Trophoblast cell (in vitro differentiated cells and primary cell): ENCODE measurements around the gene MAP7D3.

ENCODE experiments used
- DNase-seq, 2 donors: peaks; one replicate each; pipeline ENCODE4 v3.0.0-alpha.2; 2016
- H2AFZ ChIP-seq: 2 replicates; pipeline ENCODE4 v1.6.1; 2013; ENCODE audit warnings: low read length, moderate library complexity, mild to moderate bottlenecking; ENCODE audit not compliant: insufficient read depth, poor library complexity
- H2AK5ac ChIP-seq: 2 replicates; pipeline ENCODE4 v1.6.1; 2013; ENCODE audit warnings: mild to moderate bottlenecking, low read length
- H2BK120ac ChIP-seq: 2 replicates; pipeline ENCODE4 v1.6.1; 2013; ENCODE audit warnings: low read length, mild to moderate bottlenecking, moderate library complexity; ENCODE audit not compliant: insufficient read depth, poor library complexity
- H2BK12ac ChIP-seq: 2 replicates; pipeline ENCODE4 v1.6.1; 2013; ENCODE audit warnings: mild to moderate bottlenecking, low read length, moderate library complexity
- H2BK5ac ChIP-seq: 2 replicates; pipeline ENCODE4 v1.6.1; 2013; ENCODE audit warnings: low read length, low read depth, moderate library complexity, mild to moderate bottlenecking; ENCODE audit not compliant: poor library complexity
- H3K14ac ChIP-seq: 2 replicates; pipeline ENCODE4 v1.6.1; 2013; ENCODE audit warnings: mild to moderate bottlenecking, low read length
- H3K18ac ChIP-seq: 2 replicates; pipeline ENCODE4 v1.6.1; 2013; ENCODE audit warnings: mild to moderate bottlenecking, low read length
- H3K23ac ChIP-seq: 2 replicates; pipeline ENCODE4 v1.6.1; 2013; ENCODE audit warnings: low read length
- H3K27ac ChIP-seq: 2 replicates; pipeline ENCODE4 v1.5.1; 2013; ENCODE audit warnings: low read depth, mild to moderate bottlenecking, inconsistent platforms, low read length, moderate library complexity
- H3K27me3 ChIP-seq: 2 replicates; pipeline ENCODE4 v1.6.1; 2013; ENCODE audit warnings: inconsistent platforms, mild to moderate bottlenecking, low read length, moderate library complexity; ENCODE audit not compliant: insufficient read depth
- H3K36me3 ChIP-seq, 2 experiments: 1 replicate in 1 of 2; 2 replicates in 1 of 2; pipeline ENCODE4 v1.6.1; 2013; ENCODE audit warnings: low read length in 2 of 2, mild to moderate bottlenecking in 2 of 2, moderate library complexity in 1 of 2; ENCODE audit not compliant: insufficient read depth in 2 of 2, control insufficient read depth in 1 of 2
- H3K4ac ChIP-seq: 2 replicates; pipeline ENCODE4 v1.6.1; 2013; ENCODE audit warnings: low read depth, mild to moderate bottlenecking, low read length, moderate library complexity
- H3K4me1 ChIP-seq, 2 experiments: 1 replicate in 1 of 2; 2 replicates in 1 of 2; pipeline ENCODE4 v1.6.1; 2013; ENCODE audit warnings: low read length in 2 of 2, mild to moderate bottlenecking in 2 of 2, moderate library complexity in 1 of 2; ENCODE audit not compliant: insufficient read depth in 2 of 2, control insufficient read depth in 1 of 2
- H3K4me2 ChIP-seq: 2 replicates; pipeline ENCODE4 v1.6.1; 2013; ENCODE audit warnings: inconsistent platforms, mild to moderate bottlenecking, low read length, moderate library complexity
- H3K4me3 ChIP-seq: 2 replicates; pipeline ENCODE4 v1.5.1; 2013; ENCODE audit warnings: mild to moderate bottlenecking, low read depth, low read length, inconsistent platforms
- H3K79me1 ChIP-seq: one replicate; pipeline ENCODE4 v1.6.1; 2013; ENCODE audit warnings: low read length
- H3K79me2 ChIP-seq: 2 replicates; pipeline ENCODE4 v1.6.1; 2013; ENCODE audit warnings: low read length, mild to moderate bottlenecking; ENCODE audit not compliant: control insufficient read depth, insufficient read depth, poor library complexity
- H3K9ac ChIP-seq: 2 replicates; pipeline ENCODE4 v1.6.1; 2013; ENCODE audit warnings: mild to moderate bottlenecking, low read length
- H3K9me3 ChIP-seq: 2 replicates; pipeline ENCODE4 v1.6.1; 2013; ENCODE audit warnings: low read depth, mild to moderate bottlenecking, control low read depth, inconsistent platforms, low read length; ENCODE audit not compliant: insufficient read depth
- H4K12ac ChIP-seq: 2 replicates; pipeline ENCODE4 v1.6.1; 2013; ENCODE audit warnings: low read depth, mild to moderate bottlenecking, low read length, moderate library complexity
- H4K8ac ChIP-seq: 2 replicates; pipeline ENCODE4 v1.6.1; 2013; ENCODE audit warnings: low read depth, mild to moderate bottlenecking, low read length, moderate library complexity
- H4K91ac ChIP-seq: one replicate; pipeline ENCODE4 v1.6.1; 2013; ENCODE audit warnings: low read depth, mild to moderate bottlenecking, low read length, moderate library complexity
- WGBS: extraction: QIAGEN DNeasy Blood & Tissue Kit; methylation state at CpG from one replicate; pipeline ENCODE4 v1.1.7; 2013; ENCODE audit warnings: missing lambda C conversion rate; ENCODE audit not compliant: insufficient read length, insufficient coverage; ENCODE audit errors: extremely low coverage; 5-methylcytosine and 5-hydroxymethylcytosine counted together

The MAP7D3 gene

GRCh38 chrX:136260776-136261175, 9.6 kb upstream of the MAP7D3 start:
- no peak overlapping the region for H2AFZ ChIP-seq
- no peaks in the 10 kb centered on the region for H3K79me2 ChIP-seq
- no peaks in the 10 kb centered on the region for H3K9me3 ChIP-seq
- H3K27me3 ChIP-seq = no peaks in the 10 kb centered on the region
- H3K23ac ChIP-seq = no peak overlapping the region
- H3K4me3 ChIP-seq = no peak overlapping the region
- no peaks in the 10 kb centered on the region for H3K36me3 ChIP-seq
- no peak overlapping the region for H3K18ac ChIP-seq
- no peak overlapping the region for H3K27ac ChIP-seq
- H3K9ac ChIP-seq = no peak overlapping the region
- DNase-seq = peak in 1 of 2 donors; percentile 46
- no peaks in the 10 kb centered on the region for H3K4me1 ChIP-seq
- H2BK5ac ChIP-seq = no peak overlapping the region
- no peak overlapping the region for H3K14ac ChIP-seq
- no peak overlapping the region for H2BK12ac ChIP-seq
- H3K79me1 ChIP-seq = no peaks in the 10 kb centered on the region
- no peak overlapping the region for H2AK5ac ChIP-seq
- H3K4me2 ChIP-seq = no peak overlapping the region
- no peak overlapping the region for H2BK120ac ChIP-seq
- H4K8ac ChIP-seq = no peak overlapping the region
- H3K4ac ChIP-seq = no peak overlapping the region
- no peak overlapping the region for H4K12ac ChIP-seq
- no peak overlapping the region for H4K91ac ChIP-seq

GRCh38 chrX:136259543-136259942, 8.3 kb upstream of the MAP7D3 start:
- H3K36me3 ChIP-seq = no peaks in the 10 kb centered on the region
- no peak overlapping the region for H4K12ac ChIP-seq
- H2BK120ac ChIP-seq = no peak overlapping the region
- no peak overlapping the region for H3K27ac ChIP-seq
- no peaks in the 10 kb centered on the region for H3K79me1 ChIP-seq
- no peak overlapping the region for H3K4ac ChIP-seq
- no peak overlapping the region for H4K8ac ChIP-seq
- H2BK5ac ChIP-seq = no peak overlapping the region
- no peak overlapping the region for H2AFZ ChIP-seq
- H3K9me3 ChIP-seq = no peaks in the 10 kb centered on the region
- no peaks in the 10 kb centered on the region for H3K27me3 ChIP-seq
- H3K23ac ChIP-seq = no peak overlapping the region
- no peak overlapping the region for H3K4me2 ChIP-seq
- H3K4me3 ChIP-seq = no peak overlapping the region
- no peak overlapping the region for H3K14ac ChIP-seq
- H2BK12ac ChIP-seq = no peak overlapping the region
- no peaks in the 10 kb centered on the region for H3K79me2 ChIP-seq
- H3K9ac ChIP-seq = no peak overlapping the region
- H2AK5ac ChIP-seq = no peak overlapping the region
- DNase-seq = no peak
- H3K18ac ChIP-seq = no peak overlapping the region
- H4K91ac ChIP-seq = no peak overlapping the region
- WGBS = no CpG with 5 or more reads among the region's 4 CpGs
- no peaks in the 10 kb centered on the region for H3K4me1 ChIP-seq

GRCh38 chrX:136258951-136259350, 7.8 kb upstream of the MAP7D3 start:
- no peaks in the 10 kb centered on the region for H3K79me2 ChIP-seq
- no peak overlapping the region for H3K4me2 ChIP-seq
- no peak overlapping the region for H2AK5ac ChIP-seq
- no peaks in the 10 kb centered on the region for H3K36me3 ChIP-seq
- WGBS = no CpG with 5 or more reads among the region's 1 CpG
- no peak overlapping the region for H3K27ac ChIP-seq
- H2BK12ac ChIP-seq = no peak overlapping the region
- no peak overlapping the region for H2BK120ac ChIP-seq
- no peak overlapping the region for H3K14ac ChIP-seq
- H3K4me1 ChIP-seq = no peaks in the 10 kb centered on the region
- no peak overlapping the region for H2BK5ac ChIP-seq
- no peak overlapping the region for H4K91ac ChIP-seq
- H2AFZ ChIP-seq = no peak overlapping the region
- H3K23ac ChIP-seq = no peak overlapping the region
- no peak overlapping the region for H4K8ac ChIP-seq
- H3K4me3 ChIP-seq = no peak overlapping the region
- H3K18ac ChIP-seq = no peak overlapping the region
- H3K27me3 ChIP-seq = no peaks in the 10 kb centered on the region
- DNase-seq = no peak
- H3K79me1 ChIP-seq = no peaks in the 10 kb centered on the region
- no peaks in the 10 kb centered on the region for H3K9me3 ChIP-seq
- no peak overlapping the region for H4K12ac ChIP-seq
- no peak overlapping the region for H3K4ac ChIP-seq
- no peak overlapping the region for H3K9ac ChIP-seq

- H2BK12ac ChIP-seq = no peak overlapping the region
- WGBS = no CpG with 5 or more reads among the region's 7 CpGs
- no peaks in the 10 kb centered on the region for H3K27me3 ChIP-seq
- no peaks in the 10 kb centered on the region for H3K79me2 ChIP-seq
- H3K14ac ChIP-seq = no peak overlapping the region
- no peaks in the 10 kb centered on the region for H3K36me3 ChIP-seq
- H3K4me2 ChIP-seq = no peak overlapping the region
- H2BK120ac ChIP-seq = no peak overlapping the region
- H3K9me3 ChIP-seq = no peaks in the 10 kb centered on the region
- no peak overlapping the region for H3K27ac ChIP-seq
- H3K79me1 ChIP-seq = no peaks in the 10 kb centered on the region
- DNase-seq = no peak
- H4K12ac ChIP-seq = no peak overlapping the region
- H3K9ac ChIP-seq = no peak overlapping the region
- no peak overlapping the region for H2AK5ac ChIP-seq
- no peak overlapping the region for H3K23ac ChIP-seq
- no peak overlapping the region for H4K91ac ChIP-seq
- no peak overlapping the region for H4K8ac ChIP-seq
- H2BK5ac ChIP-seq = no peak overlapping the region
- H2AFZ ChIP-seq = no peak overlapping the region
- no peak overlapping the region for H3K18ac ChIP-seq
- no peaks in the 10 kb centered on the region for H3K4me1 ChIP-seq
- H3K4me3 ChIP-seq = no peak overlapping the region
- no peak overlapping the region for H3K4ac ChIP-seq
Measured at GRCh38 chrX:136256026-136256425, 4.8 kb upstream of the MAP7D3 start.
